H1 (cell line): Measurements from ENCODE around the gene TGFBR1. TPM values are rescaled to one million over a fixed set of nuclear protein-coding genes. Genes with fewer than 3 reads are reported as not detected.

Source experiments
- CTCF ChIA-PET: fragments of 300-600 bp; sonication (Branson Sonifier 250); formaldehyde crosslinking; loops from one replicate; lab custom pipeline; 2021; ENCODE audit not compliant: partially characterized antibody; lab: Charles Lee
- POLR2A ChIA-PET: fragments of 300-600 bp; sonication (Branson Sonifier 250); formaldehyde crosslinking; loops from one replicate; lab custom pipeline; 2021; ENCODE audit warnings: inconsistent platforms; ENCODE audit not compliant: partially characterized antibody; lab: Charles Lee
- DNase-seq, 2 experiments: peaks; one replicate each; pipeline versions ENCODE4 v3.0.0 to v3.0.0-alpha.2; 2010 to 2022; ENCODE audit warnings: low spot score in 2 of 2, low read depth in 1 of 2, mixed read lengths in 1 of 2
- FAIRE-seq: peaks from 2 replicates; lab custom pipeline; 2011; peaks lifted over from hg19 to GRCh38; lab: Jason Lieb, UNC
- H2AFZ ChIP-seq: 2 replicates; pipeline ENCODE4 v1.8.1; 2012; ENCODE audit warnings: low read length, inconsistent platforms
- H2AK5ac ChIP-seq: 2 replicates; pipeline ENCODE4 v1.6.1; 2013; ENCODE audit warnings: low read depth, low read length
- H2BK120ac ChIP-seq: replicated peaks from 2 replicates; pipeline ENCODE3; 2013; ENCODE audit warnings: low read depth, low read length, inconsistent platforms
- H2BK12ac ChIP-seq: 2 replicates; pipeline ENCODE4 v1.6.1; 2013; ENCODE audit warnings: low read depth, low read length
- H2BK15ac ChIP-seq: 2 replicates; pipeline ENCODE4 v1.6.1; 2013; ENCODE audit warnings: low read length
- H2BK20ac ChIP-seq: 2 replicates; pipeline ENCODE4 v1.6.1; 2013; ENCODE audit warnings: low read length
- H2BK5ac ChIP-seq: 2 replicates; pipeline ENCODE4 v1.6.1; 2013; ENCODE audit warnings: low read depth, low read length
- H3K14ac ChIP-seq: 2 replicates; pipeline ENCODE4 v1.6.1; 2013; ENCODE audit warnings: inconsistent platforms; ENCODE audit not compliant: insufficient read length
- H3K18ac ChIP-seq: 2 replicates; pipeline ENCODE4 v1.6.1; 2013; ENCODE audit warnings: low read length; ENCODE audit errors: extremely low read depth
- H3K23ac ChIP-seq: 2 replicates; pipeline ENCODE4 v1.6.1; 2013; ENCODE audit warnings: inconsistent platforms; ENCODE audit not compliant: insufficient read length
- H3K23me2 ChIP-seq: 2 replicates; pipeline ENCODE4 v1.6.1; 2013; ENCODE audit warnings: low read depth, low read length
- H3K27ac ChIP-seq: 2 replicates; pipeline ENCODE4 v1.6.1; 2011; ENCODE audit warnings: low read depth, low read length, inconsistent platforms
- H3K27me3 ChIP-seq, 4 experiments: replicated peaks in 1 of 4; 1 replicate in 1 of 4; 2 replicates in 3 of 4; pipeline versions ENCODE4 v1.6.1 to v1.8.1; 2011 to 2013; ENCODE audit warnings: low read length in 3 of 4, mild to moderate bottlenecking in 3 of 4, inconsistent platforms in 2 of 4, mixed read lengths in 2 of 4, moderate library complexity in 1 of 4; ENCODE audit not compliant: control insufficient read depth in 3 of 4, insufficient read depth in 3 of 4; ENCODE audit errors: extremely low read depth in 1 of 4
- H3K36me3 ChIP-seq, 4 experiments: 2 replicates each; pipeline versions ENCODE4 v1.6.1 to v1.8.1; 2011 to 2013; ENCODE audit warnings: mild to moderate bottlenecking in 4 of 4, low read length in 3 of 4, moderate library complexity in 2 of 4, control low read depth in 1 of 4, inconsistent platforms in 1 of 4; ENCODE audit not compliant: insufficient read depth in 4 of 4, control insufficient read depth in 2 of 4
- H3K4ac ChIP-seq: replicated peaks from 2 replicates; pipeline ENCODE3; 2013; ENCODE audit warnings: low read length, low read depth, mixed read lengths, inconsistent platforms; ENCODE audit not compliant: insufficient read length
- H3K4me1 ChIP-seq, 4 experiments: replicated peaks in 1 of 4; 1 replicate in 1 of 4; 2 replicates in 3 of 4; pipeline versions ENCODE4 v1.6.1 to v1.8.1; 2011 to 2013; ENCODE audit warnings: low read length in 3 of 4, inconsistent platforms in 2 of 4, mixed read lengths in 1 of 4; ENCODE audit not compliant: insufficient read depth in 4 of 4, control insufficient read depth in 3 of 4
- H3K4me2 ChIP-seq, 2 experiments: 2 replicates each; pipeline versions ENCODE4 v1.6.1 to v1.8.1; 2011 to 2013; ENCODE audit warnings: low read depth in 2 of 2, low read length in 2 of 2, control low read depth in 1 of 2, inconsistent platforms in 1 of 2, mild to moderate bottlenecking in 1 of 2; ENCODE audit not compliant: insufficient read depth in 1 of 2
- H3K4me3 ChIP-seq, 4 experiments: fragments of 200-600, 300-600 bp in 1 of 4; sonication (generic), shearing (Covaris generic), sonication (Bioruptor Twin) in 1 of 4; 2 replicates each; pipeline versions ENCODE4 v1.5.1 to v1.8.1; 2011 to 2016; ENCODE audit warnings: low read length in 4 of 4, low read depth in 3 of 4, control low read depth in 2 of 4, inconsistent platforms in 2 of 4, mild to moderate bottlenecking in 2 of 4, mixed read lengths in 1 of 4, moderate library complexity in 1 of 4; ENCODE audit not compliant: insufficient read depth in 2 of 4; ENCODE audit errors: extremely low read depth in 1 of 4
- H3K56ac ChIP-seq: replicated peaks from 2 replicates; pipeline ENCODE3; 2013; ENCODE audit warnings: low read depth, mild to moderate bottlenecking, mixed read lengths, low read length, inconsistent platforms; ENCODE audit not compliant: insufficient read length
- H3K79me1 ChIP-seq: 2 replicates; pipeline ENCODE4 v1.6.1; 2013; ENCODE audit warnings: low read depth, low read length, control low read depth
- H3K79me2 ChIP-seq, 2 experiments: 2 replicates each; pipeline versions ENCODE4 v1.6.1 to v1.8.1; 2012 to 2013; ENCODE audit warnings: low read length in 2 of 2, mild to moderate bottlenecking in 2 of 2, inconsistent platforms in 1 of 2; ENCODE audit not compliant: insufficient read depth in 2 of 2, control insufficient read depth in 1 of 2
- H3K9ac ChIP-seq, 4 experiments: replicated peaks in 1 of 4; 1 replicate in 1 of 4; 2 replicates in 3 of 4; pipeline versions ENCODE4 v1.6.1 to v1.8.1; 2011 to 2013; ENCODE audit warnings: low read depth in 3 of 4, low read length in 3 of 4, control low read depth in 2 of 4, mild to moderate bottlenecking in 2 of 4, moderate library complexity in 2 of 4, inconsistent platforms in 1 of 4; ENCODE audit errors: extremely low read depth in 1 of 4
- H3K9me3 ChIP-seq, 2 experiments: 2 replicates each; pipeline versions ENCODE4 v1.6.1 to v1.8.1; 2012 to 2013; ENCODE audit warnings: mild to moderate bottlenecking in 2 of 2, moderate library complexity in 2 of 2, control low read depth in 1 of 2, inconsistent platforms in 1 of 2, low read depth in 1 of 2, low read length in 1 of 2, mixed read lengths in 1 of 2; ENCODE audit not compliant: insufficient read depth in 2 of 2
- H4K20me1 ChIP-seq, 2 experiments: replicated peaks in 1 of 2; 2 replicates each; pipeline versions ENCODE3 to v1.8.1; 2011 to 2013; ENCODE audit warnings: inconsistent platforms in 2 of 2, low read length in 2 of 2, mild to moderate bottlenecking in 1 of 2; ENCODE audit not compliant: insufficient read depth in 2 of 2, control insufficient read depth in 1 of 2
- H4K5ac ChIP-seq: 2 replicates; pipeline ENCODE4 v1.6.1; 2013; ENCODE audit warnings: low read length, low read depth, mixed read lengths, inconsistent platforms; ENCODE audit not compliant: insufficient read length
- H4K8ac ChIP-seq: 2 replicates; pipeline ENCODE4 v1.8.0; 2013; ENCODE audit warnings: mild to moderate bottlenecking, moderate library complexity, low read length, inconsistent platforms; ENCODE audit not compliant: insufficient read depth; ENCODE audit errors: extremely low read depth
- H4K91ac ChIP-seq: replicated peaks from 2 replicates; pipeline ENCODE3; 2013; ENCODE audit warnings: low read length, mixed read lengths, inconsistent platforms; ENCODE audit not compliant: insufficient read length
- WGBS, 2 experiments: shearing (Covaris generic) in 1 of 2; methylation state at CpG; one replicate each; pipeline versions ENCODE4 v1.1.6 to v1.1.7; 2013 to 2015; ENCODE audit warnings: low lambda C conversion rate in 2 of 2, mixed read lengths in 2 of 2, inconsistent platforms in 1 of 2, low coverage in 1 of 2, missing lambda C conversion rate in 1 of 2; ENCODE audit not compliant: insufficient replicate concordance in 2 of 2, insufficient coverage in 1 of 2, insufficient read length in 1 of 2; ENCODE audit errors: extremely low coverage in 1 of 2, missing lambda C conversion rate in 1 of 2; 5-methylcytosine and 5-hydroxymethylcytosine counted together
- polyA plus RNA-seq, 7 experiments: library from polyadenylated mRNA; depleted of rRNA in 3 of 7; stranded (reverse) in 5 of 7; unstranded in 2 of 7; fragments of >200 nt in 5 of 7; fragments of 200-250 nt in 2 of 7; gene quantifications; 1 replicate in 5 of 7; 2 replicates in 1 of 7; 4 replicates in 1 of 7; pipeline versions ENCODE4 v1.2.1 to v1.2.3, GENCODE V29; 2011 to 2013; ENCODE audit warnings: missing spikeins in 2 of 7, mixed read lengths in 2 of 7
- total RNA-seq: library from RNA; stranded (reverse); fragmentation: NEBNext Ultra II Directional; extraction: Animal tissue kit (Norgen Biotek cat#: 25700); gene quantifications from 2 replicates; pipeline ENCODE4 v1.2.1, GENCODE V29; 2021
- TF ChIP-seq, protein P1 (sequence below): IDR thresholded peaks from 2 replicates; pipeline ENCODE4 v1.6.1; 2012; ENCODE audit warnings: inconsistent platforms
- TF ChIP-seq, protein P2 (sequence below): IDR thresholded peaks from 2 replicates; pipeline ENCODE4 v1.6.1; 2011; ENCODE audit warnings: low read depth, mild to moderate bottlenecking, low read length; ENCODE audit not compliant: insufficient read depth

The TGFBR1 gene
- total and polyA plus RNA-seq, 2 of the 8 experiments (the other 6 are each of a cell fraction or from before 2014, with no cell fraction given), result 16.8 to 52.4 TPM

DNA sequence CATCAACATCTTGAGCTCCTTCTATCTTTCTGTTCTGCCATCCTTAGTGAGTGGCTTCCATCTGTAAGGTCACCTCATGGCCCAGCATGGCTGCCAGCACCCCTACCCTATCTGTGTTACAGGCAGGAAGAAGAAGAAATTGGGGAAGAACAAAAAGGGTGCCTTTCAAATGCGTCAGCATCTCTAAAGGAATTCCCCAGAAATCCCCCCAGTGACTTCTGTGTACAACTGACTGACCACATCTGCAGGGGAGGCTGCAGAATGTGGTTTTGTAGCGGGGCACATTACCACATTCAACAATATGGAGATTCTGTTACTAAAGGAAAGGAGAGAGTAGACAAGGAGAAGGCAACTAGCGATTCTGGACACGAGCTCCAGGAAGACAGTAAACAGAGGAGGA is 76.7 kb downstream of the TGFBR1 start:
- H3K23ac ChIP-seq, result no peak overlapping the region
- H2BK20ac ChIP-seq, result no peak overlapping the region
- H3K4ac ChIP-seq, result no peak overlapping the region
- no peak overlapping the region for H4K91ac ChIP-seq
- no peak overlapping the region for H3K4me3 ChIP-seq
- no peak overlapping the region for H3K4me2 ChIP-seq
- ChIA-PET CTCF (interaction anchor here (0.6 to 9.4 kb wide), 7 partner anchors 9 to 59 kb away, joined by 3 to 105 read pairs (median 5); partner anchors contain the start of genes ALG2 and SEC61B), POLR2A (no interaction called here)
- H2AFZ ChIP-seq, result peak overlapping the region; percentile 57; the same call in 1 of the 2 replicates
- H3K9ac ChIP-seq, result no peak overlapping the region
- H3K56ac ChIP-seq, result no peak overlapping the region
- no peaks in the 10 kb centered on the region for H4K20me1 ChIP-seq
- H3K9me3 ChIP-seq, result no peaks in the 10 kb centered on the region
- no peak for FAIRE-seq
- H3K36me3 ChIP-seq, result no peaks in the 10 kb centered on the region
- H3K79me2 ChIP-seq, result no peaks in the 10 kb centered on the region
- H3K14ac ChIP-seq, result no peak overlapping the region
- H3K23me2 ChIP-seq, result no peaks in the 10 kb centered on the region
- no peak overlapping the region for H3K18ac ChIP-seq
- WGBS, 2 experiments, result 85% methylated on average over 4 of the region's 4 CpGs; no CpG with 5 or more reads in 1 of the 2 experiments
- DNase-seq, result no peak
- no peak overlapping the region for H3K27ac ChIP-seq
- no peak overlapping the region for H2AK5ac ChIP-seq
- H2BK12ac ChIP-seq, result no peak overlapping the region
- no peak overlapping the region for H4K8ac ChIP-seq
- no peak overlapping the region for H2BK5ac ChIP-seq
- no peak overlapping the region for H4K5ac ChIP-seq
- H3K27me3 ChIP-seq, result no peaks in the 10 kb centered on the region
- no peak overlapping the region for H2BK15ac ChIP-seq
- H3K79me1 ChIP-seq, result no peaks in the 10 kb centered on the region
- peaks cover 0 to 4% (median 1%) of the 10 kb centered on the region in 4 experiments; a peak in 2 of 7 replicates for H3K4me1 ChIP-seq
- no peak overlapping the region for H2BK120ac ChIP-seq
- TF ChIP-seq, protein P1, sequence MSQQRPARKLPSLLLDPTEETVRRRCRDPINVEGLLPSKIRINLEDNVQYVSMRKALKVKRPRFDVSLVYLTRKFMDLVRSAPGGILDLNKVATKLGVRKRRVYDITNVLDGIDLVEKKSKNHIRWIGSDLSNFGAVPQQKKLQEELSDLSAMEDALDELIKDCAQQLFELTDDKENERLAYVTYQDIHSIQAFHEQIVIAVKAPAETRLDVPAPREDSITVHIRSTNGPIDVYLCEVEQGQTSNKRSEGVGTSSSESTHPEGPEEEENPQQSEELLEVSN, result no peak
- TF ChIP-seq, protein P2, sequence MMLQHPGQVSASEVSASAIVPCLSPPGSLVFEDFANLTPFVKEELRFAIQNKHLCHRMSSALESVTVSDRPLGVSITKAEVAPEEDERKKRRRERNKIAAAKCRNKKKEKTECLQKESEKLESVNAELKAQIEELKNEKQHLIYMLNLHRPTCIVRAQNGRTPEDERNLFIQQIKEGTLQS, result no peak
